HG02973 (cell line): ENCODE data around the gene VASN.
A peak's percentile ranks its signal among the peaks of the same experiment; 100 is the strongest.
"Not testable (repeated sequence)": the region's sequence is repeated elsewhere in the genome, so short reads cannot be mapped to it uniquely, and the experiment has no call there.

ENCODE experiments used
- ATAC-seq: cut with Tn5 transposase; IDR thresholded peaks from one replicate; pipeline ENCODE4 v1.9.1; 2021; ENCODE audit warnings: moderate library complexity; ENCODE audit not compliant: unreplicated experiment

Gene VASN

DNA sequence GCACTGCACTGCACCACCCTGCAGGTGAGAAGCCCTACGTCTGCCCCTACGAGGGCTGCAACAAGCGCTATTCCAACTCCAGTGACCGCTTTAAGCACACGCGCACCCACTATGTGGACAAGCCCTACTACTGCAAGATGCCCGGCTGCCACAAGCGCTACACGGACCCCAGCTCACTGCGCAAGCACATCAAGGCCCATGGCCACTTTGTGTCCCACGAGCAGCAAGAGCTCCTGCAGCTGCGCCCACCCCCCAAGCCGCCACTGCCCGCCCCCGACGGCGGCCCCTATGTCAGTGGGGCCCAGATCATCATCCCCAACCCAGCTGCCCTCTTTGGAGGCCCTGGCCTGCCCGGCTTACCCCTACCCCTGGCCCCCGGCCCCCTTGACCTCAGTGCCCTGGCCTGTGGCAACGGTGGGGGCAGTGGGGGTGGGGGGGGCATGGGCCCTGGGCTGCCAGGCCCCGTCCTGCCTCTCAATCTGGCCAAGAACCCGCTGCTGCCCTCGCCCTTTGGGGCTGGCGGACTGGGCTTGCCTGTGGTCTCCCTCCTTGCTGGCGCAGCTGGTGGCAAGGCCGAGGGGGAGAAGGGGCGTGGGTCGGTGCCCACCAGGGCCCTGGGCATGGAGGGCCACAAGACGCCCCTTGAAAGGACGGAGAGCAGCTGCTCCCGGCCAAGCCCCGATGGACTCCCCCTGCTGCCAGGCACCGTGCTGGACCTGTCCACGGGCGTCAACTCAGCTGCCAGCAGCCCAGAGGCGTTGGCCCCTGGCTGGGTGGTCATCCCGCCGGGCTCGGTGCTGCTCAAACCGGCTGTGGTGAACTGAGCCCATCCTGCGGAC is 34.7 kb upstream of the VASN start:
- no peak for ATAC-seq

DNA sequence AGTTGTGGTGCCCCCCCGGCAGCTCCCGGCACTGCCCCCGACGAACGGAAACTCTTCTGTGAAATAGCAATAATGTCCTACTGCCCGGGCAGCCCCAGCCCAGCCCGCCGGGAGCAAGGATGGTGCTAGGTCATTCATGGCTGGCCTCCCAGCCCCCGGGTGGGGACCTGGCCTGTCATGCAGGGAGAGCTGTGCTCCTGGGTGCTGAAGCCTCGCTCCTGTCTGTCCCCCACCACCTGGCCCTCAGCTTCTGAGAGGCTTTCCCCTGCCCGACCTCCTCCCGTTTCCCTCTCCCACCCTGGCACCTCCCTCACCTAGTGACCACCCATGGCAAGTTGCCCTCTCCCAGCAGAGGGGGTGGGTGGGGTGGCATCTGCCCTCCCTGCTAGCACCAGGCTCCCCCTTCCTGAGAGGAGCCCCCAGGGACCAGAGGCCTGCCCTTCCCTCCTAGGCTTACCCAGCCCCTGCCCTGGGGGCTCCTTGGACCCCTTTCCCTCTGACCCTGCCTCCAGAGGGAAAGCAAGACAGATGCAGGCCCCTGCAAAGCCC is 34.0 kb upstream of the VASN start:
- no peak for ATAC-seq

DNA sequence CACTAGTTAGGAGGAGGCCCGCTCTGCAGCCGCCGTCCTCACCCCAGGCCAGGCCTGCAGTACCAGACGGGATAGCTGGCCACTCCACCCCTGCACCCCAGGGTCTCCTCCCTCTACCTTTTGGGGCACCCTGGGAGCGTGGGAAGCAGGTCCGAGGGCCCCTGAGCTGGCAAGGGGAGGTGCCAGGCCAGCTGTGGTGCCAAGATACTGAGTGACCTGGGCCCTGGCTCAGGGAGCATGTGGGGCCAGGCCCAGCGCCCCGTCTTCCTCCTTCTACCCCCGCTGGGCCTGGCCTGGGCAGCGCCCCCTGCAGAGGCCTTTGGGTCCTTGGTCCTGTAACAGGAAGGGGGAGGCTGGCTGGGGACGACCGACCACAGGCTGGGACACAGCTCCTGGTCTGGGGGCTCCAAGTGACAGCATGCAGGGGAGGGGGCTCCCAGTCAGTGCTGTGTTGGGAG is 33.5 kb upstream of the VASN start:
- ATAC-seq: no peak

DNA sequence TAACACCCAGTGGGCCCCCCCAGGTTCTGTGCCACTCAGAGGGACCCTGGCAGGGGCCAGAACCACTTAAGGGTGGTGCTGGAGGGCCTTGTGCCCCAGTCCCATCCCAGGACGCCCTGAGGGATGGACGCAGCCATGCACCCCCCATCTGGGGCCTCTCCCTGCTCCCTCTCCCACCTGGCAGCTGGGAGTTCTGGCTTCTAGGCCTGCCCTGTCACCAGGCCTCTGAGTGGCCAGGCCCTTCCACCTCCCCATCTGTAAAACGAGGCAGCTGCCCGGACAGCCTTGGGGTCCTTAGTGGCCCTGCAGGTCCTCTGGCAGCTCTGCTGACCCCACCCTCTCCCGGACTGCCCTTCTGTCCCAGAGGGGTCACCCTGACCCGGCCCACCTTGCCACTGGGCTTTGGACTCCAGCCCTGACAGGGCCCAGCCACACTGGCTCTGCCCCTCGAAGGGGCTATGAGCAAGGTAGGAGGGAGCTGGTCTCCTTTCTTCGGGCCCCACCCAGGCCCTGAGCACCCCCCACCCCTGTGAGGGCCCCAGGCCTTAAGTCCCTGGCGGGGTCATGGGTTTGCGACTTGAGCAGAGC is 32.8 kb upstream of the VASN start:
- ATAC-seq: no peak

DNA sequence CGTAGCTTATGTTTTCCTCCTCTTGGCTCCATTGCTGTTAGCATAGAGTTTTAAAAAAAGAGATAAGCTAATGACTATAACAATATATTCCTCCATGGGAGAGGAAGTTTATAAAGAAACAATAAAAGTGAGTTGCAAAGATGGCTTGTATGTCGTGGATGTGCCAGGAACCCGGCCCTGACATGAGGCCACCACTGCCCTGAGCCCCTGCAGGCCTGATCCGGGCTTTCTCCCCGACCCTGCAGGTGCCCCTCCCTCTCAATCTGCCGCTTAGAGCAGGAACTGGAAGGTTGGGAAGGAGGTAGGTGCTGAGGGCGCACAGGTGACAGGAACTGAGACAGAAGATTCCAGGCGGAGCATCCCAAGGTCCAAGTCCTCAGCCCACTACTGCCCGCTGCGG is 32.2 kb upstream of the VASN start:
- ATAC-seq: no peak

DNA sequence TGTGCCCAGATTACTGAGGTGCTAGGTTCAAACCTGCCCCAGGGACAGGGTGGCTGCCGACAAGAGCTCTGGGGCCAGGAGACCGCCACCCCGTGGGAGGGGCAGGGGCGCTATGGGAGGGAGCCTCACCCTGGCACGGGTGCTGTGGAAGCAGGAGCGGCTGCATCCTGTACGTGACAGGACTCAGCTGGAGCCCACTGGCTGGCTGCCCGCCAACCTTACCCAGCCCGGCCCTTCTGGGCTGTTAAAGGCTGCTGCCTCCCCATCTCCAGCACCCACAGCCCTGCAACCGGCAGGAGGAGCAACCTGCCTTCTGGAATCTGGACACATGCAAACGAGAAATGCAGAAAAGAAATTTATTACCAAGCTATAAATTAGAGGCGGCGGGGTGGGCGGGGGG is 31.7 kb upstream of the VASN start:
- ATAC-seq: no peak

DNA sequence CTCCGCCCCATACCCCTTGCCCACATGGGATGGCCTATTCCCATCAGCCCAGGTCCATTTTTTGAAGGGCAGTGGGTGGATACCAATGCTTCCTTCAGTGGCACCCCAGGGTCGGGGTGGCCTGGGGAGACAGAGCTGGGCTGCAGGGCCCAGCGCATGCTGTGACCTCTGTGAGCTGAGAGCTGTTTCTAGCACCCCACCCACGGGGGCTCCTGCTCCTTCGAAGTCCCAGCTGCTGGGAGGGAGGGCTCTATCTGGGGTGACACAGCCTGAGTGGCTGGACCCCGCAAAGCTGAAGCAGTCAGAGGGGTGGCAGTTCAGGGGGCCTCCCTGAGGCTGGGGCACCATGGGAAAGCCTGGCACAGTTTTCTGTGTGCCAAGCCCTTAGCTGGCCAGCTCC is 31.2 kb upstream of the VASN start:
- no peak for ATAC-seq

DNA sequence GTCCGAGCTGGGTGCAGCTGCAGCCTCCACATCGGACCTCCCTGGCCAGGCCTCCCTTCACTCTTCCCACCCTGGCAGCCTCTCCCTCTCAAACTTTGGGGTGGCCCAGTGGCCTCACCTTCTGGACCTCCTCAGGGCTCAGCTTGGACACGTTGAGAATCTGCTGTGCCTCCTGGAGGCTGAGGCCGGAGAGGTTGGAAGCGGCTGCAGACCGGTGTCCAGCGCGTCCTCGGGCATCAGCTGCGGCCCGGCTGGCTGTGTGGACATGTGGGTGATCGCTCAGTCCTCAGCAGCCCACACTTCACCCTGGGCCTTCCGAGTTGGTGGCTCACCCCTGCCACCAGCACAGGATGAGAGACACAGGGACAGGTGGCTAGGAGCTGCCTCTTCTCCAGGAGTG is 30.4 kb upstream of the VASN start:
- ATAC-seq: no peak

DNA sequence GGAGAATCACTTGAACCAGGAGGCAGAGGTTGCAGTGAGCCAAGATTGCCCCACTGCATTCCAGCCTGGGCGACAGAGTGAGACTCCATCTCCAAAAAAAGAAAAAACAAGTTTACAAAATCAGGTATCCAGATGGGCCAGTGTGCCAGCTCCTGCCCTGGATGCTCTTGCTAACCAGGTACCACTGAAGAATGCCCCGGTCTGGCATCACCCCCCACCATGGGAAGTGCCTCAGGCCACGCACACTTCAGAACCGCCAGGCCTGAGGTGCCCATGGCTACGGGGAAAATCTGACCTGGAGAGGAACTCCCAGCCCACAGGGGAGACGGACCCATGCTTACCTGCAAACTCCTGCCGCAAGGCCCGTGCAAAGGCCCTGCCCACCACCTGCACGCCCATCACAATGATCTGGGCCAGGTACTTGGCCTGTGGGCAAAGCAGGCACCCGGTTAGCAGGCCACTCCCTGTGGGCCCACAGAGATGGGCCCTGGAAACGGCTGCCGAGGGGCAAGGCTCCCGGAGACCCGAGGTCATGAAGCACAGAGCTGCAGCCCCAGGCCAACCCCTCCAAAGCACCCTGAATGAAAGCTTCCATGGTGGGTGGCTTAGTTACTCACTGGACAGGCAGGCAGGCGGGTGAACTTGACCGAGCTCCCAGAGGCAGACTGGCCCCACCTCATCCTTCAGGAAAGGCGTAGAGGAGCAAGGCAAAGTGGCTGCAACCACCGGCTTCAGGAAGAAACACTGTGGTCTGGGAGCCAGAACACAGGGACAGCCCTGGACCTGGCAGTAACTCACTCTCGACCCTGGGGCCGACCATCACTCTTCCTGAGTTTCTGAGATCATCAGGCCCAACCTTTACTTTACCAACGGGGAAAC is 28.5 kb upstream of the VASN start:
- ATAC-seq: no peak

DNA sequence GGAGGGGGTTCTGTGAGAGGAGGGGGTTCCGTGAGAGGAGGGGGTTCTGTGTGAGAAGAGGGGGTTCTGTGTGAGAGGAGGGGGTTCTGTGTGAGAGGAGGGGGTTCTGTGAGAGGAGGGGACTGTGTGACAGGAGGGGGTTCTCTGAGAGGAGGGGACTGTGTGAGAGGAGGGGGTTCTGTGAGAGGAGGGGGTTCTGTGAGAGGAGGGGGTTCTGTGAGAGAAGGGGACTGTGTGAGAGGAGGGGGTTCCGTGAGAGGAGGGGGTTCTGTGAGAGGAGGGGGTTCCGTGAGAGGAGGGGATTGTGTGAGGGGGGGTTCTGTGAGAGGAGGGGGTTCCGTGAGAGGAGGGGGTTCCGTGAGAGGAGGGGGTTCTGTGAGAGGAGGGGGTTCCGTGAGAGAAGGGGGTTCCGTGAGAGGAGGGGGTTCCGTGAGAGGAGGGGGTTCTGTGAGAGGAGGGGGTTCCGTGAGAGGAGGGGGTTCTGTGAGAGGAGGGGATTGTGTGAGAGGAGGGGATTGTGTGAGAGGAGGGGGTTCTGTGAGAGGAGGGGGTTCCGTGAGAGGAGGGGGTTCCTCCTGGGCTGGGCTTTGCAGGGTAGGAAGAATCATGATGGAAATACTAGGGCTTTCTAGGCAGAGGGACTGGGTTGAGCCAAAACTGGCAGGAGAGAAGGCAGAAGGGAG is 27.2 kb upstream of the VASN start:
- ATAC-seq: not testable (repeated sequence)

DNA sequence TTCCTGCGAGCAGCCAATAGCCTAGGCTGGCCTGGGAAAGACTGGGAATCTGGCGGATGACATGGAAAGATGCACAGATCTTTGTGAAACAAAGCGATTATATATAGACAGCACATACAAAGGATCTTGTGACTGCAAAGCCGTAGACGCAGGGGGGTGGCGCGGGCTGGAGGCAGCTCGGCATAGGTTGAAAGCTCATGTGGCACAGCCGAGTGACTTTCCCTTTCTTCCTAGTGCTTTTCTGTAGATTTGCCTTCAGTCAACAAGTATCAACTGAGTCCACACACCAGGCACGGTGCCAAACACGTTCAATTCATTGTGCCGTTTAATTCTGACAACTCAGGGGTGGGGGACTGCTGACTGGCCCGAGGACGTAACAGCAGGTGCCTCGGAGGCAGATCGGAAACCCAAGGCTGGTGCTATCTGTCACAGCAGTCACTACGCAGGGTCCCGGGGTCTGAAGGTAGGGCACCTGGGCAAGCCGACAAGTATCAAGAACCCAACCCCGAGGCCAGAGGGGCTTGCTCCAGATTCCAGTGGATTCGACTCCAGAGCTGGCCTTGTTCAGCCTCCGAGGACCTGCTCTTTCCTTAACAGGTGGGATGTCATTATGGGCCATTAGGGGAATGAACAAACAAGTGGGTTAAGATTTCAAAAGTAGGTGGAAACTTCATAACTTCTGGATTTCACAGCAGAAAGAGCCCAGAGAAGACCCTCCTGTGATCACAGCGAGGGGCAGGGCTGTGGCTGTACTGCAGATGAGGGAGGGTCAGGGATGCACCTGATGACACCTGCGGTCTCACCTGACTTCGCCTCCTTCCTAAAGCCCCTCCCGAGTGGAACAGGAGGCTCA is 26.4 kb upstream of the VASN start:
- no peak for ATAC-seq

DNA sequence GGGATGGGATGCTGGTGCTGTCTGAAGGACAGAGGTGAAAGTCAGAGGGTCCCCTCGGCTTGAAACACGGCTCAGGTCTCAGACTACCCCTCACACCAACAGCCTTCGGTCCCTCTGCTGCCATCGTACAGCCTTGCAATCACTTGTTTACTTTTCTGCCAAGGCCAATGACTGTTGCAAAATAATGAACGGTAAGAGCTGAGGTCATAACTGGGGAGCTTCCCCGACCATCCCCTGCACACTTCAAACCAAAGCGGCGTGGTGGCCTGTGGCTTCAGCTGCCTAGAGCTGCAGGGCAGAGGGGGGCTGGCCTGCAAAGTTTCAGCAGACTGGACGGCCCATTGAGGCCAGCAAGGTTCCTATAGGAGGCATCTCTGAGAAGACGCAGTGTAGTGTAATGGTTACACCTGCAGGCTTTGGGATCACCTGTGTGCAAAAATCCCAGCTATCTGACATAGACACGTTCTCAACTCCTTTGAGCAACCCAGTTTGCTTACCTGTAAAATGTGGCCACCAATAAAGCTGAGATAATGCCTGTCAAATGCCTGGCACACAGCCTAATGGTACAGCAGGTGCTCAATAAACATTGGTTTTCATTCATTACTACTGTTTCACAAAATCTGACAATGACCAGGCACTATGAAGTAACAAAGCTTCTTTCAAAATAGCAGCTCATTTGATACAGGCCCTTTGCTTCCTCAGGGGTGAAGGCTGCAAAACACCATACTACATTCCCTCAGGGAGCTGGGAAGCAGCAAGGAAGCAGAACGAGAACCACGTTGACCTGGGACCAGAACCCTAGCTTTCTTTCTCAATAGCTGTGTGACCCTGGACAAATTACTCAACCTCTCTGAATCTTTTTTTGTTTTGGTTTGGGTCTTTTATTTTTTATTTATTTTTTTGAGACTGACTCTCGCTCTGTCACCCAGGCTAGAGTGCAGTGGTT is 25.5 kb upstream of the VASN start:
- no peak for ATAC-seq

DNA sequence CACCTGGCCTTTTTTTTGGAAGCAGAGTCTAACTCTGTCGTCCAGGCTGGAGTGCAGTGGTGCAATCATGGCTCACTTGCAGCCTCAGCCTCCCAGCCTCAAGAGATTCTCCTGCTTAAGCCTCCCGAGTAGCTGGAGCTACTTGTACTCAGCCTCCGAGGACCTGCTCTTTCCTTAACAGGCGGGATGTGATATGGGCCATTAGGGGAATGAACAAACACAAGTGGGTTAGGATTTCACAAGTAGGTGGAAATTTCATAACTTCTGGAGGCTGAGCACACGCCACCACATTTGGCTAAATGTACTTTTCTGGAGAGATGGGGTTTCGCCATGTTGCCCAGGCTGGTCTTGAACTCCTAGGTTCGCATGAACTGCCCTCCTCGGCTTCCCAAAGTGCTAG is 24.6 kb upstream of the VASN start:
- no peak for ATAC-seq

DNA sequence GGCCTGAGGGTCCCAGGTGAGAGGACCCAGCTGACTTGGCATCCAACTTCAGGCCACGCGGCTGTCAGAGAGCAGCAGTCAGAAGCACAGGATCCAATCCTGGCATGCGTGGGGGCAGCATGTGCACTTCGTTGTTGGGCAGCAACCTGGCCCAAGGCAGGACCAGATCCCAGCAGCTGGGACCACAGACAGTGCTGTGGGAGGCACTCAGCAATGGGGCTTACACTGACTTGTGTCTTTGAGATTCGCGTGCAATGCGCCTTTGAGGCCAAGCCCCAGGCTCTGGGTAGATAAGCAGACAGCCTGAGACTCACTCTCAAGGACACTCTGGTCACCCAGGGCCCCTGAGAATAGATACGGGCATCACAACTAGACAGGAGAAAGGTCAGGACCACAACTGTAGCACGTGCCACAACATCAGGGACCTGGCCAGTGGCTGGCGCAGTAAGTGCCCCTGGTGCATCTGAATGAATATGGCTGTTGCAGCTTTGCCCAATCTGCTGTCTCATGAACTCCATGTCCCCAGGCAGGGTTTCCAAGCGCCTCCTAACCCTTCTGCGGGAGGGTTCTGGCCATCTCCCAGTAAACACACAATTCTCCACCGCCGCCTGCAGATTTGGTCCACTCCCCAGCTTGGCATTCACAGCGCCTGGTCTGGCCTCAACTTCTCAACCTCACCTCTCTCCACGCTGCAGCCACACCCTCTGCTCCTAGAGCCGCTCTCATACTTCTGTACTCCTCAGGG is 23.7 kb upstream of the VASN start:
- no peak for ATAC-seq

DNA sequence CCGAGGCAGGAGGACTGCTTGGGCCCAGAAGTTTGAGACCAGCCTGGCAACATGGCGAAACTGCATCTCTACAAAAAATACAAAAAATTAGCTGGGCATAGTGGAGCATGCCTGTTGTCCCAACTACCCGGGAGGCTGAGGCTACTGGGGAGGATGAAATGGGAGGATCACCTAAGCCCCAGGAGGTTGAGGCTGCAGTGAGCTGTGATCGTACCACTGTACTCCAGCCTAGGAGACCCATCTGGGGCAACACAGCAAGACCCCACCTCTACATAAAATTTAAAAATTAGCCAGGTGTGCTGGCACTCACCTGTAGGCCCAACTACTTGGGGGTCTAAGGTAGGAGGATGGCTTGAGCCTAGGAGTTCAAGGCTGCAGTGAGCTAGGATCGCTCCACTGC is 22.3 kb upstream of the VASN start:
- no peak for ATAC-seq

DNA sequence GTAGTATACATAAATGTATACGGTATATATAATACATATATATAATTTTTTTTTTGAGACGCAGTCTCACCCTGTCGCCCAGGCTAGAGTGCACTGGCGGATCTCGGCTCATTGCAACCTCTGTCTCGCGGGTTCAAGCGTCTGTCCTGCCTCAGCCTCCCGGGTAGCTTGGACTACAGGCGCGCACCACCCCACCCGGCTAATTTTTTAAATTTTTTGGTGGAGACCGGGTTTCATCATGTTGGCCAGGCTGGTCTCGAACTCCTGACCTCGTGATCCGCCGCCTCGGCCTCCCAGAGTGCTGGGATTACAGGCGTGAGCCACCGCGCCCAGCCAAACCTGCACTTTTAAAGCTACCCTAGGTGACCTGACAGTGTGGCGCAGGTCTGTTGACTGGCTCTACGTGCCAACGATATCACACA is 21.3 kb upstream of the VASN start:
- no peak for ATAC-seq

DNA sequence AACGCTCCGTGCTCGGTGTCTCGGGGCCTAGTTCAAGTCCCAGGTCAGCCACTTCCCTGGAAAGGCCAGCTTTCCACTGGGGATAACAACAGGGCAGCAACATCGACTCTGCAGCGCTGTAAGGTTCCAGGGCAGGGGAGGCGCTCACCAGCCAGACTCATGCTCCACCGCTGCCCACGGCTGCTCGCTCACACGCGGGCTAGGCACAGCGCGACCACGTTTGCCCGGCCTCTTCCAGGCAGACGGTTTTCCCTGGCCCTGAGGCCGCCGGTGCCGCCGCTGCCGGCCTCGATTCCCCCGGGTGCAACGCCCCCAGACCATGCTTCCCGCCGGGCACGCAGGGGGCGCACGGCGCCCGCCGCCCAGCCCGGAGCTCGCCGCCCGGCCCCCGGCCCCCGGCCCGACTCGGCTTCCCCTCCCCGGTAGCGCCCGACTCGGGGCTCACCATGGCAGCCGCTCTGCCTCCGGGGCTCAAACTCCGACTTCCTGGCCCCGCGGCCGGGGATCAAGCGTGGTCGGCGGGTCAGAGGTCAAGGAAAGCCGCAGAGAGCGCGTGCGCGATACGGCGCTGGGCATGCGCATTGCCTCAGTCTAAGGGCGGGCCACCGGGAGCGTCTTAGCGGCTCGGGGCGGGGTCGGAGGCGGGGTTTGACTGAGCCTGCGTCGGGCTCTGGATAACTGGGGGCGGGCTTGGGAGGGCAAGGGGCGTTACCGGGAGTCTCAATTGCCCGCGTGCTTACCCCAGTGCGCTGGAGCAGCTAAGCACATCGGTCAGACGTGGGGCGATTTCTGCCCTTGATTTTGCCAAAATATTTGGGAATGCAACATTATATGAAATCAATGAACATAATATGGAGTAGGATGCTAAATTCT is 20.6 kb upstream of the VASN start, which contains the start of gene PAM16:
Gene PAM16 (minus strand): TSS at position 535 of the 873 bp plus-strand sequence. CDS start 87 bp downstream, at position 448.
- ATAC-seq: peak; percentile 72
